ENCODE results near the gene CYB5R2.
"Not testable (repeated sequence)": the region's sequence is repeated elsewhere in the genome, so short reads cannot be mapped to it uniquely, and the experiment has no call there.

CYB5R2 gene

GRCh38 chr11:7668464-7668863 is 4.8 kb downstream of the CYB5R2 start:
- no peak for DNase-seq

DNA sequence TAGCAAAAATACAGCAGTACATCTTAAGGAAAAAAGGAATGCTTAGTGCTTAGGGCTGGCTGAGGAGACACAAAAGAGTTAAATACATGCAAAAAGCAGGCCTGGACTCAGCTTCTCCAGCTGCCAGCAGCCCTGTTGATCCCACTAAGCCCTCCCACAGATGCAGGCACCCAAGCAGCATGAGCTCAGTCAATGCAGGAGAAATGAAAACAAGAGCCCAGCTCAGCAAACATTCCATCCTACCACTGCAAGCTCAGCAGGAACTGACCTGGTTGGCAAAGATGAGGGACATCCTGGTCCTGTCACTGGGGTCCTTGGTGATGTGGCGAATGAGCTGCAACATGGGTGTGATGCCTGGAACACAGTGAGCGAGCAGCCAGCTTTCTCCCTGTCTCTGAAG is 5.8 kb downstream of the CYB5R2 start:
- DNase-seq, result no peak

DNA sequence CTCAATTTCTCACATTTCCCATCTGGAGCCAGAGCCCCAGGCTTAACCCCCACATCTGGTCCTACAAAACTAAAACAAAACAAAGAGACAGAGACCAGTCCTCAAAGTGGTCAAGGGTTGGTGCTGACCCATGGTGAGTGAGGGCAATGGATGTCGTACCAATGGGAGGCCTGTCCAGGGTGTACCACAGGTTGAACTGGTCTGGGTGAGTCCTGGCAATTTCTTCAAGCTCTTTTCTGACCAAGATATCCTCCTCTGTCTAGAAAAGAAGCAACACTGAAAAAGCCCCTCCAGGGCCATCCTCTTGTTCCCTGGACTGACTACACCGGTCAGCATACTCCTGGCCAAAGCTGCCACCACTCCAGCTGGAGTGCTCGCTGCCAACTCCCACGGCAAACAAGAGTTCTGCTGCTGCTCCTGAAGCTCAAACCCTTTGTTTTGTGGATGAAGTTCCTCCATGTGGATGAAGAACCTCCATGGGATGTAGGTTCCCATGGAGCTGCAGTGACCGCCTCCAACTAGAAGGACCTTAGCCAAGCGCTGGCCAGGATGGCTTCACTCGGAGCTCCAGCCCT is 6.9 kb downstream of the CYB5R2 start:
- no peak for DNase-seq

- DNase-seq, result peak in 1 of 2 experiments; percentile 26
Observed at GRCh38 chr11:7665473-7666291, 7.6 kb downstream of the CYB5R2 start.

GRCh38 chr11:7664867-7665266 is 8.4 kb downstream of the CYB5R2 start:
- DNase-seq, result no peak

DNA sequence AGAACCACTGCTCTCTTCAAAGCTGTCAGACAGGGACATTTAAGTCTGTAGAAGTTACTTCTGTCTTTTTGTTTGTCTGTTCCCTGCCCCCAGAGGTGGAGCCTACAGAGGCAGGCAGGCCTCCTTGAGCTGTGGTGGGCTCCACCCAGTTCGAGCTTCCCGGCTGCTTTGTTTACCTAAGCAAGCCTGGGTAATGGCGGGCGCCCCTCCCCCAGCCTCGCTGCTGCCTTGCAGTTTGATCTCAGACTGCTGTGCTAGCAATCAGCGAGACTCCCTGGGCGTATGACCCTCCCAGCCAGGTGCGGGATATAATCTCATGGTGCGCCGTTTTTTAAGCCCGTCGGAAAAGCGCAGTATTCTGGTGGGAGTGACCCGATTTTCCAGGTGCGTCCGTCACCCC is 9.8 kb downstream of the CYB5R2 start:
- not testable (repeated sequence) for DNase-seq

- DNase-seq, result no peak
Observed at GRCh38 chr11:7657306-7658025, 15.8 kb downstream of the CYB5R2 start.

GRCh38 chr11:7656704-7657103 is 16.6 kb downstream of the CYB5R2 start:
- no peak for DNase-seq

- DNase-seq, result no peak
Observed at GRCh38 chr11:7655253-7656217, 17.8 kb downstream of the CYB5R2 start.

- DNase-seq, result no peak
Observed at GRCh38 chr11:7654195-7654705, 19.1 kb downstream of the CYB5R2 start.

DNA sequence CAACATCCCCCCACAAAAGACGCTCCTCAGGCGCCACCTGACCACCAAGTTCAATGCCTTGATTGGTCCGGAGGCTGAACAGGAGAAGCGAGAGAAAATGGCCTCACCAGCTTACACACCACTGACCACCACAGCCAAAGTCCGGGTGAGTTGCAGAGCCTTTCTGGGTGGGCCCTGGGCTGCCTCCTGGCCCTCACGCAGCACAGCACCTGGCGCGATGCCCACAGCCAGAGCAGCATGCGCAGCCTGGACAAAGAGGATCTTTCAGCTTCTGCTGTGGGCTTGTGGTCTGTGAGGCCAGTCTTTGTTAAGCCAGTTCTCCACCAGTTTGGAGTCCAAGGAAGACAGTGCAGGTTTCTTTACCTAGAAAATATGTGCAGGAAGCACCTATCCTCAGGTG is 21.6 kb downstream of the CYB5R2 start:
- DNase-seq, result no peak

- DNase-seq, result no peak
Observed at GRCh38 chr11:7651140-7651551, 22.2 kb downstream of the CYB5R2 start.

DNA sequence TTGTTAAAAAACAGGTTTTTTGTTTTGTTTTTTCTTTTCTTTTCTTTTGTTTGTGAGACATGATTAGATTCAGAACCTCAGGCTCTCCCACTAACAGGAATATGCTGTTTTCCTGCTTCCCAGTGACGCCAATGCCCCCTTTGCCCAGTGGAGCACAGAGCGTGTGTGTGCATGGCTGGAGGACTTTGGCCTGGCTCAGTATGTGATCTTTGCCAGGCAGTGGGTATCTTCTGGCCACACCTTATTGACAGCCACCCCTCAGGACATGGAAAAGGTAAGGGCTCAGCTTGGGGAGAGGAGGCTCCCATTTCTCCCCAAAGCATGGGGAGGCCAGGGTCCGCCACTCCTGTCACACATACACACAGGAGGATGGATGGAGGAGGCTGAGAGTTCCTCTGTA is 25.0 kb downstream of the CYB5R2 start:
- DNase-seq, result no peak

GRCh38 chr11:7646866-7647265 is 26.4 kb downstream of the CYB5R2 start:
- DNase-seq, result no peak

DNA sequence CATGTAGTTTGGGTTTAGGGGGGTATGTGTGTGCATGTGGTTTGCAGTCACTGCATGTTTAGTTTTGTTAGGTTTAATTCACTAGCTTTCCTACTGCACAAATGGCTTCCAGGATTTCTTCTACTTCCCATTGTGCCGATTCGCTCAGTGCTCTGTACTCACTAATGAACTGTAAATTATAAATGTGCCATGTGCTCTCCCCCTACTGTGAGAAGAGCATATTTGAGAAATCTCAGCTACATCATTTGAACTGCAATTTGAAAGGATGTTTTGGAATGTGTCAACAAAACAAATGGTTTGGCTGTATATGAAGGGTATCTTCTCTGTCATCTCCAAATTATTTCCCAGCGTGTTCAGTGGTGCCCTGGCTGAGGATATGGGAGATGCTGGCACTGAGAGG is 28.1 kb downstream of the CYB5R2 start:
- DNase-seq, result no peak

GRCh38 chr11:7643314-7643713 is 30.0 kb downstream of the CYB5R2 start:
- DNase-seq, result no peak

DNA sequence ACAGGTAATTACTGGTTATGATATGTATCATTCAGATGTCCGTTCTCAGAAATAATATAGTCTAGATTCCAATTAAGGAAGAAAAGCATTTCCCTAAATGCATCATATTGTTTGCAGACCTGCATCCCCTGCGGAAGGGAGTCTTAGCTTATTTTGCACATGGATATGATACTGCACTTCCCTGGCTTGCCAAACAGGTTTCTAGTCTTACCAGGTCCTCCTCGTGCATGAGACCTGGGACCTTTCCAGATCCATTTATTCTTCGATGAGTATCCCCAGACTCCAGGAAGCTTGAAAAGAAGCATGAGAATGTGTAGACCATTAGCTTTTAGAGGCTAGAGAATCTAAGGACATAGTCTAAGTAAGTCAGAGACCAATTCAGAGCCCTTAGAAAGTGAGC is 30.6 kb downstream of the CYB5R2 start:
- no peak for DNase-seq

- no peak for DNase-seq
Observed at GRCh38 chr11:7640816-7641215, 32.5 kb downstream of the CYB5R2 start.

GRCh38 chr11:7639643-7640025 is 33.7 kb downstream of the CYB5R2 start:
- DNase-seq, result peak; percentile 13 to 19

GRCh38 chr11:7638710-7639642 is 34.3 kb downstream of the CYB5R2 start:
- no peak for DNase-seq

- no peak for DNase-seq
Observed at GRCh38 chr11:7637447-7638157, 35.7 kb downstream of the CYB5R2 start.
